HepG2 (cell line): ENCODE results near the gene VKORC1L1. TPM values are rescaled to one million over a fixed set of nuclear protein-coding genes. Genes with fewer than 3 reads are reported as not detected.
A peak's percentile ranks its signal among the peaks of the same experiment; 100 is the strongest.

Experiments
- ATF7-NPFF ChIP-seq: sonication (generic); formaldehyde crosslinking; IDR thresholded peaks from 2 replicates; pipeline ENCODE4 v1.8.1; 2023; ENCODE audit warnings: mild to moderate bottlenecking, low read depth, missing genetic modification reagents, moderate library complexity
- BCL6 ChIP-seq: IDR thresholded peaks from 2 replicates; pipeline ENCODE4 v1.6.1; 2016; ENCODE audit warnings: missing genetic modification reagents, missing compliant biosample characterization
- FOSL2 ChIP-seq: sonication (generic); formaldehyde crosslinking; IDR thresholded peaks from 2 replicates; pipeline ENCODE4 v1.4.0; 2020; ENCODE audit warnings: missing genetic modification reagents
- HIC2 ChIP-seq: sonication (generic); formaldehyde crosslinking; IDR thresholded peaks from 2 replicates; pipeline ENCODE4 v1.9.0; 2022; ENCODE audit warnings: low read depth, missing genetic modification reagents
- HOXD1 ChIP-seq: sonication (generic); formaldehyde crosslinking; IDR thresholded peaks from 2 replicates; pipeline ENCODE4 v1.5.0; 2020; ENCODE audit warnings: missing genetic modification reagents
- KLF16 ChIP-seq, 2 experiments: sonication (generic) in 1 of 2; formaldehyde crosslinking in 1 of 2; IDR thresholded peaks; 2 replicates each; pipeline versions ENCODE4 v1.6.1 to v1.8.0; 2016 to 2023; ENCODE audit warnings: missing genetic modification reagents in 2 of 2, missing compliant biosample characterization in 1 of 2
- KLF9 ChIP-seq: IDR thresholded peaks from 2 replicates; pipeline ENCODE4 v1.6.1; 2016; ENCODE audit warnings: low read depth
- LBX2 ChIP-seq: sonication (generic); formaldehyde crosslinking; IDR thresholded peaks from 2 replicates; pipeline ENCODE4 v1.5.0; 2020; ENCODE audit warnings: missing genetic modification reagents, mild to moderate bottlenecking, borderline replicate concordance
- MED13 ChIP-seq: sonication (generic); formaldehyde crosslinking; IDR thresholded peaks from 2 replicates; pipeline ENCODE4 v1.5.0; 2020; ENCODE audit warnings: missing genetic modification reagents
- MIER3 ChIP-seq: IDR thresholded peaks from 2 replicates; pipeline ENCODE4 v1.6.1; 2016; ENCODE audit warnings: missing compliant biosample characterization, borderline replicate concordance
- NRL ChIP-seq: sonication (generic); formaldehyde crosslinking; IDR thresholded peaks from 2 replicates; pipeline ENCODE4 v1.5.0; 2020; ENCODE audit warnings: missing genetic modification reagents, mild to moderate bottlenecking, moderate library complexity, borderline replicate concordance
- POLR2AphosphoS5 ChIP-seq: IDR thresholded peaks from 2 replicates; pipeline ENCODE4 v1.6.1; 2012; ENCODE audit warnings: low read depth, low read length
- SAP130 ChIP-seq: IDR thresholded peaks from 2 replicates; pipeline ENCODE4 v1.6.1; 2016; ENCODE audit warnings: low read depth
- SIX4 ChIP-seq: sonication (generic); formaldehyde crosslinking; IDR thresholded peaks from 2 replicates; pipeline ENCODE4 v1.4.0; 2020; ENCODE audit warnings: missing genetic modification reagents
- SMARCE1 ChIP-seq: fragments of 450-650 bp; IDR thresholded peaks from 2 replicates; pipeline ENCODE4 v1.6.1; 2017; ENCODE audit warnings: borderline replicate concordance
- TAF15 ChIP-seq: fragments of 200-400 bp; formaldehyde crosslinking; IDR thresholded peaks from one replicate; pipeline ENCODE4 v1.6.1; 2018; ENCODE audit warnings: mild to moderate bottlenecking, low read depth, low read length; ENCODE audit not compliant: poor library complexity, severe bottlenecking
- TCF7L2 ChIP-seq: IDR thresholded peaks from 2 replicates; pipeline ENCODE4 v1.6.1; 2011; ENCODE audit warnings: mild to moderate bottlenecking, low read depth, low read length, moderate library complexity
- ZBTB14 ChIP-seq: sonication (generic); formaldehyde crosslinking; IDR thresholded peaks from 2 replicates; pipeline ENCODE4 v1.4.0; 2020; ENCODE audit warnings: missing genetic modification reagents
- ZFP1 ChIP-seq: IDR thresholded peaks from 2 replicates; pipeline ENCODE4 v1.6.1; 2016
- ZNF296 ChIP-seq: sonication (generic); formaldehyde crosslinking; conservative IDR thresholded peaks from 2 replicates; pipeline ENCODE4 v1.5.0; 2020; ENCODE audit warnings: mild to moderate bottlenecking, missing genetic modification reagents
- ZNF30 ChIP-seq: sonication (generic); formaldehyde crosslinking; IDR thresholded peaks from 2 replicates; pipeline ENCODE4 v1.5.0; 2020; ENCODE audit warnings: mild to moderate bottlenecking, missing genetic modification reagents
- ZNF431 ChIP-seq: sonication (generic); formaldehyde crosslinking; IDR thresholded peaks from 2 replicates; pipeline ENCODE4 v1.9.0; 2022; ENCODE audit warnings: missing genetic modification reagents, low read depth, mild to moderate bottlenecking, borderline replicate concordance
- ZNF446 ChIP-seq: sonication (generic); formaldehyde crosslinking; IDR thresholded peaks from 2 replicates; pipeline ENCODE4 v1.5.0; 2020; ENCODE audit warnings: mild to moderate bottlenecking, missing genetic modification reagents
- ZNF672 ChIP-seq: sonication (generic); formaldehyde crosslinking; IDR thresholded peaks from 2 replicates; pipeline ENCODE4 v1.8.1; 2022; ENCODE audit warnings: missing genetic modification reagents
- ZNF781 ChIP-seq: sonication (generic); formaldehyde crosslinking; IDR thresholded peaks from 2 replicates; pipeline ENCODE4 v1.5.1; 2020; ENCODE audit warnings: borderline replicate concordance, mild to moderate bottlenecking, missing genetic modification reagents; ENCODE audit errors: not compliant biosample characterization
- ZNF782 ChIP-seq: sonication (generic); formaldehyde crosslinking; IDR thresholded peaks from 2 replicates; pipeline ENCODE4 v1.4.0; 2020; ENCODE audit warnings: missing genetic modification reagents, mild to moderate bottlenecking, borderline replicate concordance
- ZNF816 ChIP-seq: sonication (generic); formaldehyde crosslinking; IDR thresholded peaks from 2 replicates; pipeline ENCODE4 v1.8.0; 2022; ENCODE audit warnings: missing genetic modification reagents, mild to moderate bottlenecking, borderline replicate concordance
- polyA plus RNA-seq, 8 experiments: library from polyadenylated mRNA; depleted of rRNA in 3 of 8; stranded (reverse) in 7 of 8; unstranded in 1 of 8; fragments of >200 nt; fragmentation: Illumina TruSeq in 4 of 8; extraction: Trizol in 4 of 8; gene quantifications; 2 replicates each; pipeline versions ENCODE4 v1.2.1 to v1.2.3, GENCODE V29; 2011 to 2016; ENCODE audit warnings: low read depth in 4 of 8, missing spikeins in 1 of 8, mixed read lengths in 1 of 8; ENCODE audit not compliant: insufficient read depth in 1 of 8
- total RNA-seq, 5 experiments: library from RNA; depleted of rRNA; stranded (reverse); fragments of >200 nt; fragmentation: Illumina TruSeq; extraction: Trizol; gene quantifications; 2 replicates each; pipeline ENCODE4 v1.2.3, GENCODE V29; 2016; ENCODE audit warnings: low read depth in 1 of 5

The VKORC1L1 gene
- total and polyA plus RNA-seq, 2 of the 13 experiments (the other 11 are each of a cell fraction or from before 2014, with no cell fraction given): 13.9 to 16.5 TPM

- TF ChIP-seq ZNF782 (CRISPR knock-in tag): peak; percentile 92
- TF ChIP-seq SMARCE1: no peak
- TF ChIP-seq ZFP1 (CRISPR knock-in tag): peak; percentile 87
- peak; percentile 60; the same call in 1 of the 2 replicates for TF ChIP-seq BCL6
- peak; percentile 81 for TF ChIP-seq ZNF781 (CRISPR knock-in tag)
- TF ChIP-seq ZNF296 (CRISPR knock-in tag): no peak
- peak; percentile 98 for TF ChIP-seq ATF7-NPFF (CRISPR knock-in tag)
- peak; percentile 42; the same call in 1 of the 2 replicates for TF ChIP-seq ZBTB14 (CRISPR knock-in tag)
- TF ChIP-seq MED13: peak; percentile 85; the same call in 1 of the 2 replicates
- peak; percentile 82; the same call in 1 of the 2 replicates for TF ChIP-seq MIER3 (CRISPR knock-in tag)
- peak; percentile 69; the same call in 1 of the 2 replicates for TF ChIP-seq SIX4
- peak; percentile 64 for TF ChIP-seq HIC2 (CRISPR knock-in tag)
- TF ChIP-seq ZNF446 (CRISPR knock-in tag): peak; percentile 97
- peak; percentile 97 for TF ChIP-seq HOXD1 (CRISPR knock-in tag)
- TF ChIP-seq ZNF431 (CRISPR knock-in tag): peak; percentile 34; the same call in 1 of the 2 replicates
- TF ChIP-seq POLR2AphosphoS5: peak; percentile 75
- peak; percentile 93 for TF ChIP-seq KLF9 (CRISPR knock-in tag)
- TF ChIP-seq TCF7L2: no peak
- TF ChIP-seq TAF15: no peak
- peak; percentile 94 for TF ChIP-seq SAP130 (CRISPR knock-in tag)
- TF ChIP-seq LBX2 (CRISPR knock-in tag): no peak
- no peak for TF ChIP-seq ZNF672 (CRISPR knock-in tag)
- peak; percentile 93; the same call in 1 of the 2 replicates for TF ChIP-seq NRL
- TF ChIP-seq FOSL2 (CRISPR knock-in tag): peak; percentile 61; the same call in 1 of the 2 replicates
- TF ChIP-seq ZNF30: peak; percentile 94; the same call in 1 of the 2 replicates
- peak; percentile 78 to 98; a peak in 2 of 4 replicates for TF ChIP-seq KLF16 (CRISPR knock-in tag; IDR thresholded peaks at IDR 0.05)
- peak; percentile 96 for TF ChIP-seq ZNF816 (CRISPR knock-in tag)
Measured at GRCh38 chr7:65981965-65982792, 109.3 kb downstream of the VKORC1L1 start, which contains the start of gene GUSB (continued).
